ENCODE data around the gene TAF6L. TPM values are rescaled to one million over a fixed set of nuclear protein-coding genes. Genes with fewer than 3 reads are reported as not detected.

Gene TAF6L
- total RNA-seq: 11.4 and 20.0 TPM in 2 replicates

GRCh38 chr11:62771144-62772021, at the start of gene TAF6L:
TAF6L (plus strand) TSS chr11:62771396; CDS start chr11:62775784, 4,388 bp downstream.

GRCh38 chr11:62727165-62727871, 43.9 kb upstream of the TAF6L start, which contains the start of gene HNRNPUL2:
HNRNPUL2 (minus strand) TSS chr11:62727457; CDS start chr11:62727156, 301 bp downstream.

DNA sequence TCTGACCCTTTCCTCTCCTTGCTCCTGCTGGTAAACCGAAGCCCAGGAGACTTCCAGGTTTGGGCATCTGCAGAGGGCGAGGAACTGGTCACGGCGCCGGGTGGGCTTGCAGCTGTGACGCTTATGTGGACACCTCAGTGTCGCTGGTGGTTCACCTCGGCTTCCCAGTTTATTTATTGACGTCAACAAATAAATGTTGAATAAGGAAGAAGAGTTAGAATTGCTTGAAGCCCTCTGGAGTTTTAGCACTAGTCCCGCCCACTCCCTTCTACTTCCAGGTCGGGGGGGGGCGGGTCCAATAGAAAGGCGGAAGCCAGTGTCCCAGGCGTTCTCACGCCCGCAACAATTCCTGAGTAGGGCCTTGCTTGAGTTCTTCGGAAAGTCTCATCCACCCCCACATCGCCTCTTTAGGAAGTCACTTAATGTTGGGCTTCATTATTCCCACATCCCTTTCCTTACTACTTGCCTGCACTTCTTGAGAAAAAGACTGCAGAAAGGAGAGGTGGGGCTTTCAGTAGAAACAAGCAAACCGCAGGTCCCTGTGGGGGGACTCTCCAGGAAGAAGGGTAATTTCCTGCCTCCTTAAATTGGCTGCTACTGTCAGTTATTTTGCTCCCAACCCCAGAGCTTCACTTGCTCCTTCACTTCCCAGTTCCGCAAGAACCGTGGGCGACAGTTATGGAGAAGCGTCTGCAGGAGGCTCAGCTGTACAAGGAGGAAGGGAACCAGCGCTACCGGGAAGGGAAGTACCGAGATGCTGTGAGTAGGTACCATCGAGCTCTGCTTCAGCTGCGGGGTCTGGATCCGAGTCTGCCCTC, 42.8 kb upstream of the TAF6L start, which contains the start of gene TTC9C:
TSS of gene TTC9C (plus strand) at position 316 of the 818 bp plus-strand sequence. CDS start at position 679, 363 bp downstream.

DNA sequence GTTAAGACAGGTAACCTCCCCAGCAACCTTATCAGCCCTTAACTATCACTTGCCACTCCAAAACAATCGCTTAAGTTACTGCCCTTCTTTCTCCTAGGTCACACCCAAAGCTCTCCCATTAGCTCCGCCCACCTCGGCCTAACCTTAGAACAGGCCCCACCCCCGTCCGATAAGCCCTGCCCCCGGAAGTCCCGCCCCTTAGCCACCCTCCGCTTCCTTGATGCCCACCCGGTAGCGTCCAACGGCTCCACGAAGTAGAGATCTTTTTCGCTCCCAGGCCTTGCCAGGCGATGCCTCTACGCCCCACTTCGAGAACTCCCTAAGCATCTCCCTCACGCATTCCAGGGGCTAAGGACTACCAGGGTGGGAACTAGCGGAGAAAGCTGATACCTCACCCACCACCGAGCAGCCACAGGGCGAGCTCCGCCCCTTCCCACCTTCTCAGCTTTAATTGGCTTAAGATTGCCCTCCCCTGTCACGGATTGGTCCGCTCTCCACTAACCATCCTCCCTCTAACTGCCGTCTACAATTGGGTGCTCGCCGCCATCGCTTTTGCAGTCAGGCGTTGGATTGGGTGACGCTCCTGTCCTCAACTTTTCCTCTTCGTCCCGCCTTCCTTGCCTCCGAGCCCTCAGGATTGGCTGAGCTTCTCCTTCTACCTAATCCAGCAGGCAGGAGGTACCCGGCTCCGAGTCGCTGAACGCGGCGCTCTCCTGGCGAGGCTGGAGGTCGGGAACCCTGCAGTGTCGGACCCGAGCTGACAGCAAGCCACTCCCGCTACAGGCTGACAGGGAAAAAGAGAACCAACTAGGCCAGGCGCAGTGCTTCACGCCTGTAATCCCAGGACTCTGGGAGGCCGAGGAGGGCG, 17.2 kb upstream of the TAF6L start, which contains the start of gene ZBTB3:
TSS of gene ZBTB3 (minus strand) at position 425 of the 868 bp plus-strand sequence. CDS start 496 bp downstream, outside the sequence.

DNA sequence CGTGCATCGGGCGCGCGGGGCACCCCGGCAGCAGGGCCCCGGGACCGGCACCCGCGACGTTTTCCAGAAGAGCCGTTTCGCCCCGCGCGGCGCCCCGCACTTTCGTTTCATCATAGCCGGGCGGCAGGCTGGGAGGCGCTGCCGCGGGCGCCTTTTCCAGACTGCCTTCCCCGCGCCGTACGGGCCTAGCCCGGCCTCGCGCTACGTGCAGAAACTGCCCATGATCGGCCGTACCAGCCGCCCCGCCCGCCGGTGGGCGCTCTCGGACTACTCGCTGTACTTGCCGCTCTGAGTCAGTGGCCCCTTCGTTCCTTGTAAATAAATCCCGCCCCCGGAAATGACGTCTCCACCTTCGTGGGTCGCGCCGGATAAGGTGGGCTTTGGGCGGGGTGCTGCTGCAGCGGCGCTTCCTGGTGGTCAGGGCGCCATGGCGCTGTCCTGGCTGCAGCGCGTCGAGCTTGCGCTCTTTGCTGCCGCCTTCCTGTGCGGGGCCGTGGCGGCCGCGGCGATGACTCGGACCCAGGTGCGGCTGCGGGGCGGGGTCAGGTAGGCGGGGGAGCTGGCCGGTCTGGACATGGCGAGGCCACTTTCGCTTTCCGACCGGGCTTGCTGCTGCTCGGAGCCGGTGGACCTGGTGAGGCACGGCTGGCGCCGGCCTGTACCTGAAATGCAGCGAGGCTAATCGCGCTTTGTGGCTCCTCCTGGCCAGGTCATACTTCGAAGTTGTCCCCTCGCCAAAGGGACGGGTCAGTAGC, 16.0 kb downstream of the TAF6L start, which contains the start of gene TMEM179B:
TSS of gene TMEM179B (plus strand) at position 398 of the 755 bp plus-strand sequence. CDS start at position 428, 30 bp downstream.

GRCh38 chr11:62791501-62792201, 20.5 kb downstream of the TAF6L start, which contains the start of gene TMEM223:
TMEM223 (minus strand) TSS chr11:62792006; CDS start chr11:62791994, 12 bp downstream.

DNA sequence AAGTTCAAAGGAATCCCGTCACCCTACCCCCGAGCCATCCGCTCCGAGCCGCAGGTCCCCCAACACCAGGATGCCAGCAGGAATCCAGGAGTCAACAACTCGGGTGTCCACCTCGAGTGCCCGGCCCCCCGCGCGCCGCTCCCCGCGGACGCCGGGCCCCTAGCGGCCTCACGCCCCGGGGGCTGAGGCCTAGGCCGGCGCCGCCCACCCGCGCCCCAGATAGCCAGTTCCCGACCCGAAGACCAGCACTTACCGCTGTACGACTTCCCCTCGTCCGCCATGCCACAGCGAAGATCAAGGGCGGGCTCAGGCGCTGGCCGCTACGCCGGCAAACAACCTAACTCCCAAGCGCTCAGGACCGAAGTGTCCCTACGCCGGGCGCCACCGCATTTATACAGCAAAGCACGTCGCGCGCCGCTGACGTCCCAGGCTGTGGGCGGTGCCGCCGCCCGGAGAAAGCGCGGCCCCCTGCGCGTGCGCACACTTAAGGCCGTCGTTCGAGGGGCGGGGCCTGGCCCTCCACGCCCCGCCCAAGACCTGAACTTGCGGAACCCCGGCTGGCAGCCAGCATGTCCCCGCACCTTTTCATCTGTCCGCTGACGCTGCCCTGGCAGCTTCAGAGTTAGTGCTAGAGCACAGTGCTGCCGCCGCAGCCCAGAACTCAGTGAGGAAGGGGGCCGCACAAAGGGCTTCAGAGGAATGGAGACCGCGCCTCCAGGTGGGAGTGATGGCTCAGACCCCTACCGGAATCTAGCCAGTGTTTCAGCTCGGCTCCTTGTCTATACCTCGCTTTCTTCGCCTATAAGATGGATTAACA, 34.1 kb downstream of the TAF6L start, which contains the start of gene NXF1:
TSS of gene NXF1 (minus strand) at position 365 of the 817 bp plus-strand sequence. CDS start at position 281, 84 bp downstream.

DNA sequence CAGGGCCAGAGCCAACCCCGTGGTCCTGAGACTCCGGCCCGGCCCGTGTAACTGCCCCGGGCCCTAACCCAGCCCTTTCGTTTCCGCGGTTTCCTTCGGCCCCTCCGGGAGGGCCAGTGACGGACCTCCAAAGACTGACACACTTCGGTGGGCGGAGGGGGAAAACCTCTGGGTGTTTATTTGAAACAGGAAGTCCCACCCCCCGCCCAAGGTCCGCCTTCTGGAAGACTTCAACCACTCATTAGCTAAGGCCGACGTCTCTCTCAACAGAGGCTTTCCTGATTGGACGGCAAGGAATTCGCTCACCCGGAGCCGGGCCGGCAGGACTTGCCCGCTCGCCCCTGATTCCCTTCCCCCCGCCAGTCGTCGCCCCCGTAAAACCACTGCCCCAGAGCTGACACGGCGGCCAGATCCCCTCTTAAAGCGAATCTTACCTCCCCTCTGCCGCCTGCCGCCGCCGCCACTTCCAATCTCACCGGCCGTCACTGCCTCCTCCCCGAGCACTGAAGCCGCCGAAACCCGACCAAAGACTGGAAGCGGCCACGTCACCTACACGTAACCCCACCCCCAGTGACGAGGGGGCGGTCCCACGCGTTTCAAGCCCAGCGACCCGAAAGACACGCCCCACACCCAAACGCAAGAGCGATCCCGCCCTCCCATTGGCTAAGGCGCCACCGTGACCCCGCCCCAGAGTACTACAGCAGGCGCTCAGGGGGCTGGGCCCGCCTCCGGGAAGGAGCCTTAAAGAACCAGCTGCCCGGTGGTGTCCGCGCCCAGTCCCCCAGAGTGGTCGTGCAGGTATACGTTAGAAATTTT, 60.5 kb downstream of the TAF6L start, which contains the start of gene STX5:
TSS of gene STX5 (minus strand) at position 532 of the 816 bp plus-strand sequence. CDS start 808 bp downstream, outside the sequence.

GRCh38 chr11:62832336-62833234, 61.4 kb downstream of the TAF6L start, which contains the start of gene TEX54:
TEX54 (minus strand) TSS chr11:62832841.

Other genes starting within 250 kb of the TAF6L start
- gene AHNAK, start 224.6 kb upstream of the TAF6L start, total RNA-seq: 242 and 261 TPM in 2 replicates
- 2,450 and 2,872 TPM in 2 replicates for gene EEF1G, start 197.5 kb upstream of the TAF6L start, total RNA-seq
- 9.2 and 13.4 TPM in 2 replicates for gene TUT1, start 179.9 kb upstream of the TAF6L start, total RNA-seq
- gene MTA2, start 169.5 kb upstream of the TAF6L start, total RNA-seq: 72.1 and 101 TPM in 2 replicates
- 25.9 and 34.3 TPM in 2 replicates for gene EML3, start 158.6 kb upstream of the TAF6L start, total RNA-seq
- gene ROM1, start 158.1 kb upstream of the TAF6L start, total RNA-seq: 2.7 and 11.6 TPM in 2 replicates
- 48.7 and 55.3 TPM in 2 replicates for gene B3GAT3, start 149.4 kb upstream of the TAF6L start, total RNA-seq
- gene GANAB, start 124.8 kb upstream of the TAF6L start, total RNA-seq: 321 and 375 TPM in 2 replicates
- gene INTS5, start 118.1 kb upstream of the TAF6L start, total RNA-seq: 30.1 and 41.0 TPM in 2 replicates
- 71.6 and 87.2 TPM in 2 replicates for gene C11orf98, start 106.2 kb upstream of the TAF6L start, total RNA-seq
- gene CSKMT, start 106.1 kb upstream of the TAF6L start, total RNA-seq: 6.1 and 10.1 TPM in 2 replicates
- gene UQCC3, start 99.7 kb upstream of the TAF6L start, total RNA-seq: 11.5 and 17.2 TPM in 2 replicates
- gene LBHD1, start 99.1 kb upstream of the TAF6L start, total RNA-seq: 2.4 and 3.1 TPM in 2 replicates
- 135 and 148 TPM in 2 replicates for gene UBXN1, start 92.3 kb upstream of the TAF6L start, total RNA-seq
- gene LRRN4CL, start 81.9 kb upstream of the TAF6L start, total RNA-seq: 2.1 and 4.3 TPM in 2 replicates
- gene BSCL2, start 64.0 kb upstream of the TAF6L start, total RNA-seq: 66.0 and 82.1 TPM in 2 replicates
- gene GNG3, start 63.7 kb upstream of the TAF6L start, total RNA-seq: not detected in 2 replicates
- 9.2 and 16.2 TPM in 2 replicates for gene HNRNPUL2, start 43.9 kb upstream of the TAF6L start, total RNA-seq
- gene TTC9C, start 42.9 kb upstream of the TAF6L start, total RNA-seq: 22.4 and 50.1 TPM in 2 replicates
- 7.5 and 8.3 TPM in 2 replicates for gene ZBTB3, start 17.2 kb upstream of the TAF6L start, total RNA-seq
- 95.7 and 111 TPM in 2 replicates for gene POLR2G, start 9.8 kb upstream of the TAF6L start, total RNA-seq
- 82.1 and 98.6 TPM in 2 replicates for gene TMEM179B, start 16.0 kb downstream of the TAF6L start, total RNA-seq
- 39.0 and 55.0 TPM in 2 replicates for gene TMEM223, start 20.6 kb downstream of the TAF6L start, total RNA-seq
- 20.3 and 44.3 TPM in 2 replicates for gene NXF1, start 34.0 kb downstream of the TAF6L start, total RNA-seq
- gene STX5, start 60.7 kb downstream of the TAF6L start, total RNA-seq: 44.6 and 50.4 TPM in 2 replicates
- gene TEX54, start 61.4 kb downstream of the TAF6L start, total RNA-seq: not detected in 2 replicates
- gene WDR74, start 68.2 kb downstream of the TAF6L start, total RNA-seq: 38.6 and 57.9 TPM in 2 replicates
- 146 and 183 TPM in 2 replicates for gene SLC3A2, start 109.5 kb downstream of the TAF6L start, total RNA-seq
- gene CHRM1, start 150.0 kb downstream of the TAF6L start, total RNA-seq: not detected in 2 replicates
- not detected in 2 replicates for gene SLC22A6, start 213.6 kb downstream of the TAF6L start, total RNA-seq
- gene SLC22A8, start 244.4 kb downstream of the TAF6L start, total RNA-seq: not detected in 2 replicates

Measured in epithelial cell of alveolus of lung (primary cell).